Ecto neural progenitor cell (in vitro differentiated cells): ENCODE measurements around the gene DIO3.

Source experiments
- DNase-seq: peaks from one replicate; pipeline ENCODE4 v3.0.0-alpha.2; 2018; ENCODE audit warnings: low spot score

DIO3 gene

GRCh38 chr14:101599234-101599885 lies 38.1 kb downstream of the DIO3 start:
- no peak for DNase-seq

DNA sequence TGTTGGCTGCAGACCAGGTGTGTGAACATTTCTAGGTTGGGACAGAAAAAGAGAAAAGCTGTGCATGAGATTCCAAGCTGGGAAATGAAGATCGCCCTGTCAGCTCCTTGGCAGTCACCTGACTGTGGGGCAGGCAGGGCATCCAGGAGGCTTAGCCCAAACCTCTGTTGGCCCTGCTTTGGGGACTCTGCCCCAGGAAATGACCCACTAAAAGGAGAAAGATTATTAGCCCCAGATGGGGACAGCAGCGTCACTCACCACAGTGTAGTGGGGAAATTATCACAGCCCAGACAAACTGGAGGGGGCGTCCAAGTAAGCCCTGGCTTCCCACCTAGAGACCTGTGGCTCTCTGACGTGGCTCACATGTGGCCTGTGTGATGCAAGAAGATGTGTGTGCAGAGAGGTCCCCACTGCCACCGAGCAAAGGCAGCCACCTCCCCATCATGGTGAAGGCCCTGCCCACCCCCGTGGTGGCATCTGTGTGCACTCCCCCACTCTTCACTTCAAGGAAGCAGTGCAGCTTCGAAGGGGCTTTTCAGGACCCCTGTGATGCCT lies 39.1 kb downstream of the DIO3 start:
- DNase-seq: no peak

DNA sequence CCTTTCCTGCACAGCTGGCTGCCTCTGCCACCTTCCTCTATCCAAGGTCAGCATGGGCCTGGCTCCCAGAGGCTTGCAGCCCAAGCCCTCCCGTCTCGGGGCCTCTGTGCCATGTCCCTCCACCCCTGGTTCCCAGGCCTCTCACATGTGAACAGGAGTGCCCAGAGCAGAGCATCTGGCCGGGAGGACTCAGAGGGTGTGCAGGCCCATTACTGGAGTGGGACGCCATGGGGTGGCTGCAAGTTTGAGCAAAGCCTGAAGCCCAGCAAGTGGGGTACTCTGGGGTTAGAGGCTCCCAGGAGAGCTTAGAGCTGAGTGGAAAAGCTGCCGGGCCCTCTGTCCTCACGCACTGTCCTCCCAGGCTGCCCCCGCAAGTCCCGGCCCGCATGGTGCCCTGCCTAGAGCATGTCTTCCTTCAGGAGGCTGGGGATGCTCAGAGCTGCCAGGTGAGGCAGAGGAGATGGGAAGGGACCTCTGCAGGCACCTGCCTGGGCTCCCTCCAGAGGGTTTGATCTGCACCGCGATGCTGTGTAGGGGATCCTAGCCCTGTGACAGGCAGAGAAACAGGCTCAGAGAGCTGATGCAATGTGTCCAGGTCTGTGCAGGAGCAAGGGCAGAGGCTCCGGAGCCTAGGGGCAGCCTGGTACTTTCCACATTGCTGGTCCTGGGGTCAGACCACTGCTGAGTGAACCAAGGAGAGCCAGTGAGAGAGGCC lies 39.8 kb downstream of the DIO3 start:
- peak; percentile 40 for DNase-seq

DNA sequence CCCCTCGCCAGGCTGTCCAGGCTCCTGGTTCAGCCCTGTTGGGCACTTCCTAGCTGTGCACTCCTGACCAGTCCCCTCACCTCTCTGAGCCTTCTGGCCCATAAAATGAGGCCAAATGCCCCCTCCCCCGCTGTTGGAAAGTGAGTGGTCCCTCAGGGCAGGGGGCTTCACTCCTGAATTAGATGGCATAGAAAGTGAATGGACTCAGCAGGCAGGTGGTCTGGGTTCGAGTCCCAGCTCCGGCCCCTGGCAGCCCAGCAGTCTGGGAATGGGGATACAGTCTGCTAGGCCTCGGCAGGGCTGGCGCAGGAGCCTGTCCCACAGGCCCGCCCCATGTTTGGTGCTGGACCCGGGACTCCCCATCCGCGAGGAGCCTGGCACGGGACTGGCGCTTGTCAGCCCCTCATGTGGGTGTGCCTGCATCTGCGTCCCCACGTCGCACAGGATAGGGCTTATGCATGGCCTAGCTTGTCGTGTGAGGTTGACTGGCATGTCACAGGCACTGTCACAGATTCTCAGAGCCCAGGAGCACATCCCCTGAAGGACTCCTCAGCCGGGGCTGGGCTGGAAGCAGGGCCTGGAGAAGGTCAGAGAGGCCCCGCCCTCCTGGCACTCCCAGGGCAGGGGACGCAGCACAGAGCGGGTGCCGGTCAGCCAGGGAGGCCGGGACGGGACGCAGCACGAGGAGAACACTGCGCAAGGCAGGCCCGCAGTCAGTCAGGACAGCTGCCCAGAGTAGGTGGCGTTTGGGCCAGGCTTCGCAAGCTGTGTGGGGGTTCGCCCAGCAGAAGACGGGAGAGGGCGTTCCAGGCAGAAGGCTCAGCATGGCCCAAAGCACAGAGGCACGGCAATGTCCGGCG lies 40.5 kb downstream of the DIO3 start:
- DNase-seq: no peak

DNA sequence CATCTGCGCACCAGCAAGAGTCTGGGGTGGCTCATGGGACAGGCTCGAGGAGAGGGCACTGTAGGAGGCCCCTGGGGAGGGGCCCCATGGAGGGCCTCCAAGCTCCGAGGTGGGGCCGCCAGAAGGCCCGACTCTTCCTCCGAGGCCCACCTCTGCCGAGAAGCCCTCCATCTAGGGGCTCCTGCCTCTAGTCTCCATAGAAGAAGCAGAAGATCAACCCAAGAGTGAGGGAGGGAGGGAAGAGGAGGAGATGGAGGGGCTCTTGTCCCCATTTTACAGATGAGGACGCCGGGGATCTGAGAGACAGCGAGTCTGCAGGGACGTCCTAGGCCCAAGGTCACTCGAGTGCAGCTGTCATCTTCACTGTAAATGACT lies 41.2 kb downstream of the DIO3 start:
- DNase-seq: no peak

- no peak for DNase-seq
Observed at GRCh38 chr14:101603096-101603495, 41.8 kb downstream of the DIO3 start.

DNA sequence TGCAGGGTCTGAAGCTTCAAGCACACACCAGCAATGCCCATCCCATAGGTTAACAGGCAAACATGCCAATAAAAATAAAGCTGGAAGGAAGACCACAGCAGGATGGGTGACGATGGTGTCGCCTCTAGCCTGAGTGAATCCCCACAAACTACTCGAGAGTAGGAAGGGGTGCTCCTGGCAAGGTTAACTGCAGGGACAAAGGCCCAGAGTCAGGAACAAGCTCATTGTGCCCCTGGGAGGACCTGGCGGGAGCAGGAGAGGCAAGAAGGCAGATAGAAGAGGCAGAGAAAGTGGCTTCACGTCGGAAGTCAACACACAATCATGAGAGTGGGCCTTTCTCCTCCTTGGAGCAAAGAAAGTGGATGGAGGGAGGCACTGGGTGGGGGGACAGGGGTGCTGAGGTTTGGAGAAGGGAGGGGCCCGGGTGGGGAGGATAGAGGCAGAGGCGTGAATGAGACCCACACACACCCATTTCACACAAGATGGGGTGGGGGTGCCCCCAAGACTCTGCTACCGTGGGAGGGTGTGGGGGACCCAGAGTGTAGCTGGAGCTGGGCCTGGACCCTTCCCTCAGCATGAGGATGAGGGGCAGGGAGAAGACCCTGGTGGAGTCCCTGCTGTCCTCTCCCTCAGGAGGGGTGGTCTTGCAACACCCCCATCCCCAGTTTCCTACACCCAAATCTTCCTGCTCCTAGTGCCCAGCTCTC lies 43.1 kb downstream of the DIO3 start:
- no peak for DNase-seq

DNA sequence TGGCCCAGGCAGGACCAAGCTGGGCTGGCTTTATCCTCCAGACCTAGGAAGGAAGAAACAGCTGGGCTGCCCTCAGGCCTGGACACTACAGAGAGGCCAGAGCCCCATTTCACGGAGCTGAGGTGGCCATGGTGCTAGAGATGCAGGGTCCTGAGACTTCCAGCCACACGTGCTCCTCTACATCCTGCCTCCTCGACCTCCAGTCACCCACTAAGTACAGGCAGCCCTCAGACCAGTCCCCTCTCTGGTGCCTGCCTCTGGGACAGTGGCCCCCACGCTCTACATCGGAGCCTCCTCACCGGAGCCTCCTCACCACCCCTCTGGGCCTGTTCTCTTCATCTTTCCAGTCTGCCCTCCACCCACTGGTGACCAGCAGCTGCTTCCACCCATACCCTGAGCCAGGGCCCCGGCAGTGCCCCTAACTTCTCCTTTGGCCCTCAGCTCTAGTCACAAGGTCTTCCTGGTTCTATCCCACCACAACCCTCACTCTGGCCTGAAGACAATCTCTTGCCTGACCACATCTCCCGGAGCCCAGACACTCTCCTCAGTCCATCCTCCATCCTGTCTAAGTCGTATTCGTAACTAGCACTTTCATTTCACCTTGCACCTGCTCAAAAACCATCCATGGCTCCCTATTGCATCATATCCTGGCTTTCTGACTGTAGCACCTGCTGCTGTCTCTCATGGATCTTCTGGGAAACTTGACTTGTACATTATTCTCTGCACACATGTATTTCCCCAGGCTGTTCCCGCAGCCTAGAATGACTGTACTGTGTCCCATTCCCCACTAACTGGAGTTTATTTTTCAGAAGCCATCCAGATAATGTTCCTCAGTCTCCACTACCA lies 43.9 kb downstream of the DIO3 start:
- no peak for DNase-seq

DNA sequence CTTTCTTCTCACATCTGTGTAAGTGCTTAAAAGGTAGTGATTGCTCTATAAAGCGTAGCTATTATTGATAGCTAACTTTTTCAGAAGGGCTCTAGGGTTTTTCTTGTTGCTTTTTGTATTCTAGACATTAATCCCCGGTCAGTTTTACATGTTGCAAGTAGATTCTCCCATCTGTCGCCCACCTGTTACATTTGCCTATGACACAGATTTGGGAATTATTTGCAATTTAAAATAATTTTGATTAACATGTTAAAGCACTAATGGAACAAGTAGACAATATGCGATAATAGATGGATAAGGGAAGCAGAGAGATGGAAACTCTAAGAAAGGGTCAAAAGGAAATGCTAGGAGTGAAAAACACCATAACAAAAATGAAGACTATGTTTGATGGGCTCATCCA lies 44.5 kb downstream of the DIO3 start:
- DNase-seq: no peak
